AG04450 (cell line): ENCODE data around the gene FIG4. TPM values are rescaled to one million over a fixed set of nuclear protein-coding genes. Genes with fewer than 3 reads are reported as not detected.

Experiments
- CTCF ChIA-PET: fragments of 300-600, 350-600 bp; formaldehyde crosslinking; extraction: SDS; loops from one replicate; lab custom pipeline; 2022; ENCODE audit warnings: antibody characterized with exemption, inconsistent platforms; lab: Charles Lee
- POLR2A ChIA-PET: fragments of 350-600 bp; formaldehyde crosslinking; extraction: SDS; loops from one replicate; lab custom pipeline; 2021; ENCODE audit warnings: antibody characterized with exemption, inconsistent platforms; lab: Yijun Ruan, JAX
- DNase-seq: peaks from one replicate; pipeline ENCODE4 v3.0.0-alpha.2; 2011; ENCODE audit warnings: low read depth, low spot score
- H3K27ac ChIP-seq: one replicate; pipeline ENCODE4 v1.5.1; 2012; ENCODE audit warnings: low read depth, low read length, control low read depth
- H3K27me3 ChIP-seq: one replicate; pipeline ENCODE4 v1.6.0; 2012; ENCODE audit warnings: low read length; ENCODE audit not compliant: control insufficient read depth, insufficient read depth
- H3K4me3 ChIP-seq: 2 replicates; pipeline ENCODE4 v1.5.1; 2011; ENCODE audit warnings: mild to moderate bottlenecking, low read depth, low read length, control low read depth
- H3K9me3 ChIP-seq: 2 replicates; pipeline ENCODE4 v1.5.1; 2012; ENCODE audit warnings: low read length; ENCODE audit not compliant: control insufficient read depth, insufficient read depth
- polyA plus RNA-seq: library from polyadenylated mRNA; depleted of rRNA; stranded (reverse); fragments of >200 nt; gene quantifications from 2 replicates; pipeline ENCODE4 v1.2.3, GENCODE V29; 2011
- TF ChIP-seq, protein P1 (sequence below): IDR thresholded peaks from 2 replicates; pipeline ENCODE4 v1.5.1; 2011; ENCODE audit warnings: low read depth, low read length, control low read depth, inconsistent platforms

FIG4 gene
- polyA plus RNA-seq, 1 experiment, result 22.8 TPM

DNA sequence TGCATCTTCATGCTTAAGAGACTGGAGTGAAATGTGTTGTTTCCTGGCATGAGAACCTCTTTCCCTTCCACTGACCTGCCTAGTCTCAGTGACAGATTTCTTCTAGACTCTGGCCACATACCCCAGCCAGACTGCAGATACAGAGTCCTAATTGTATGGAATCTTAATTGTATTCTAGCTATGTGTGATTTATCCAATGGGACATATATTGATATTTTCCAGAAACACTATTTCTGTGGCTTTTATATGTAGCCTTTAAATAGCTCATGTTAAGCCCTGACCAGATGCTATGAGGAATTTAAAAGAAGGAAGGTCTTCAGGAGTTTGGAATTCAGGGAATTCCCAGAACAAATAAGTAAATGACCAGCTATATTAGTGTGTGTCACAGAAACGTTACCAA is 99.0 kb downstream of the FIG4 start:
- DNase-seq, result no peak
- POLR2A ChIA-PET, result no interaction called here
- Histone ChIP-seq H3K9me3 (no peaks in the 10 kb centered on the region; the same call in 1 of the 2 replicates), H3K4me3 (no peak overlapping the region), H3K27ac (no peak overlapping the region), H3K27me3 (no peaks in the 10 kb centered on the region)
- TF ChIP-seq, protein P1, sequence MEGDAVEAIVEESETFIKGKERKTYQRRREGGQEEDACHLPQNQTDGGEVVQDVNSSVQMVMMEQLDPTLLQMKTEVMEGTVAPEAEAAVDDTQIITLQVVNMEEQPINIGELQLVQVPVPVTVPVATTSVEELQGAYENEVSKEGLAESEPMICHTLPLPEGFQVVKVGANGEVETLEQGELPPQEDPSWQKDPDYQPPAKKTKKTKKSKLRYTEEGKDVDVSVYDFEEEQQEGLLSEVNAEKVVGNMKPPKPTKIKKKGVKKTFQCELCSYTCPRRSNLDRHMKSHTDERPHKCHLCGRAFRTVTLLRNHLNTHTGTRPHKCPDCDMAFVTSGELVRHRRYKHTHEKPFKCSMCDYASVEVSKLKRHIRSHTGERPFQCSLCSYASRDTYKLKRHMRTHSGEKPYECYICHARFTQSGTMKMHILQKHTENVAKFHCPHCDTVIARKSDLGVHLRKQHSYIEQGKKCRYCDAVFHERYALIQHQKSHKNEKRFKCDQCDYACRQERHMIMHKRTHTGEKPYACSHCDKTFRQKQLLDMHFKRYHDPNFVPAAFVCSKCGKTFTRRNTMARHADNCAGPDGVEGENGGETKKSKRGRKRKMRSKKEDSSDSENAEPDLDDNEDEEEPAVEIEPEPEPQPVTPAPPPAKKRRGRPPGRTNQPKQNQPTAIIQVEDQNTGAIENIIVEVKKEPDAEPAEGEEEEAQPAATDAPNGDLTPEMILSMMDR, result no peak
- CTCF ChIA-PET, result interaction anchor here (1.3 kb wide), 1 partner anchor 12 kb away, joined by 4 read pairs; no protein-coding TSS in a partner anchor

GRCh38 chr6:109791301-109791700 is 100.2 kb downstream of the FIG4 start:
- CTCF ChIA-PET, result no interaction called here
- POLR2A ChIA-PET, result no interaction called here
- no peaks in the 10 kb centered on the region; the same call in 1 of the 2 replicates for H3K9me3 ChIP-seq
- no peaks in the 10 kb centered on the region for H3K27me3 ChIP-seq
- H3K4me3 ChIP-seq, result no peak overlapping the region
- no peak overlapping the region for H3K27ac ChIP-seq
- TF ChIP-seq, protein P1, result no peak
- DNase-seq, result no peak

DNA sequence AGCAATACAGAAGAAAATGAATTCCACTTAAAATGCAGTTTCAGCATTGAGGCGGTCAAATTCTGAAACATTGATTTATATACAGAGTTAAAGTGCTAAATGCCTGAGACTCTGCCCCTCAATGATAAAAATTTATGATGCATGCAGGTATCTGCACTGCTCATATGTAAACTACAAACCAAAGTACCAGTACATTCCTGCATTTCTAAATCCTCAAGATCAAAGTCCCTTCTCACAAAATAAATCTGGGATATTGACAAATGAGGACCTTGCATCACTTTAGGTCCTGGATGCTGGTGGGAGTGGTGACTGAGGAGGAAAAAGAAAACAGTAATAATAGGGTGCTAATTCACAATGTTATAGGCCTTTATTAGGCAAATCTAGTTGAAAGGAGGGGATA is 101.9 kb downstream of the FIG4 start:
- Histone ChIP-seq H3K4me3 (no peak overlapping the region), H3K27ac (no peak overlapping the region), H3K9me3 (no peaks in the 10 kb centered on the region; the same call in 1 of the 2 replicates), H3K27me3 (no peaks in the 10 kb centered on the region)
- no peak for DNase-seq
- ChIA-PET POLR2A (no interaction called here), CTCF (no interaction called here)
- TF ChIP-seq, protein P1, result no peak

GRCh38 chr6:109793792-109794191 is 102.7 kb downstream of the FIG4 start:
- Histone ChIP-seq H3K27me3 (no peaks in the 10 kb centered on the region), H3K27ac (peak overlapping the region; percentile 42), H3K9me3 (no peaks in the 10 kb centered on the region; the same call in 1 of the 2 replicates), H3K4me3 (no peak overlapping the region)
- TF ChIP-seq, protein P1, result no peak
- CTCF ChIA-PET, result interaction anchor here (1.3 kb wide), 1 partner anchor 246 kb away, joined by 4 read pairs; no protein-coding TSS in a partner anchor
- POLR2A ChIA-PET, result no interaction called here
- DNase-seq, result peak; percentile 73

DNA sequence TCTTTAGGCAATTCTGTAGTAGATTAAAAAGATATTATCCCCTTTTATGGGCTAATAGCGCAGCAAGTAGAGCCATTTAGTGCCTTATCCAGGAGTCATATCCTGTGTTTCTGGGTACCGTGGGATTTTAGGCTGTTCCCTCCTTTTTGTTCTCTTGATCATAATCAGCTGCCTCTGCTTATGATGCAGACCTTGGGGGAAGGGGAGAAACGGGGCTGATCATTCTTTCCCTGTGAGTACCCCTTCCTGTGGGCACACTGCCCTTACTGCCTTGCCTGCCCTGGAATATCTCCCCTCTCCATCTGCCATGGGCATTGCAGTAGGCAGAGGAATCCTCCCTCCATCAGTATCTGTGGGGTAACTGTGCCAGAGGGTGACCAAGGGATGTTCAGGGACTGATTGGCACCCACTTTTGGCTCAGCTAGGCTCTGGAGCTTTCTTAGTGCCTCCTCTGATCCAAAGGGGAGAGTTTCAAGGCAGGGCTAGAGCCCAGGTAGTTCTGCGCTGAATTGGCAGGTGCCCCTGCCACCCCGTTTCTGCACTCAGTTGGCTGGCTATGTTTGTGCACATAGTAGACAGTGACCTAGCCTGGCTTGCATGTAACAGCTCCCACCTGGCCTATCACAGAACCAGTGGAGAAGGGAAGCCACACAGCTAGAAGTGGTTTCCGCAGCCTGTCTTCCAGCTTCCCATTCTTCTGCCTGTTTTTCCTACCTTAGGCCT is 103.3 kb downstream of the FIG4 start:
- DNase-seq, result no peak
- Histone ChIP-seq H3K27me3 (no peaks in the 10 kb centered on the region), H3K4me3 (no peak overlapping the region), H3K27ac (peak overlapping the region; percentile 42), H3K9me3 (no peaks in the 10 kb centered on the region; the same call in 1 of the 2 replicates)
- CTCF ChIA-PET, result interaction anchor here (1.1 to 1.3 kb wide), 2 partner anchors 11 to 245 kb away, joined by 3 to 4 read pairs; no protein-coding TSS in a partner anchor
- POLR2A ChIA-PET, result no interaction called here
- TF ChIP-seq, protein P1, result no peak
